NK-92 treated with Interleukin-12 subunit alpha and Interleukin-12 subunit beta, amount 100 ng/mL, for 24 hours (cell line): ENCODE data around the gene SIPA1.

Source experiments
- DNase-seq: peaks from one replicate; lab custom pipeline; 2025; lab: John Stamatoyannopoulos, UW

Gene SIPA1

DNA sequence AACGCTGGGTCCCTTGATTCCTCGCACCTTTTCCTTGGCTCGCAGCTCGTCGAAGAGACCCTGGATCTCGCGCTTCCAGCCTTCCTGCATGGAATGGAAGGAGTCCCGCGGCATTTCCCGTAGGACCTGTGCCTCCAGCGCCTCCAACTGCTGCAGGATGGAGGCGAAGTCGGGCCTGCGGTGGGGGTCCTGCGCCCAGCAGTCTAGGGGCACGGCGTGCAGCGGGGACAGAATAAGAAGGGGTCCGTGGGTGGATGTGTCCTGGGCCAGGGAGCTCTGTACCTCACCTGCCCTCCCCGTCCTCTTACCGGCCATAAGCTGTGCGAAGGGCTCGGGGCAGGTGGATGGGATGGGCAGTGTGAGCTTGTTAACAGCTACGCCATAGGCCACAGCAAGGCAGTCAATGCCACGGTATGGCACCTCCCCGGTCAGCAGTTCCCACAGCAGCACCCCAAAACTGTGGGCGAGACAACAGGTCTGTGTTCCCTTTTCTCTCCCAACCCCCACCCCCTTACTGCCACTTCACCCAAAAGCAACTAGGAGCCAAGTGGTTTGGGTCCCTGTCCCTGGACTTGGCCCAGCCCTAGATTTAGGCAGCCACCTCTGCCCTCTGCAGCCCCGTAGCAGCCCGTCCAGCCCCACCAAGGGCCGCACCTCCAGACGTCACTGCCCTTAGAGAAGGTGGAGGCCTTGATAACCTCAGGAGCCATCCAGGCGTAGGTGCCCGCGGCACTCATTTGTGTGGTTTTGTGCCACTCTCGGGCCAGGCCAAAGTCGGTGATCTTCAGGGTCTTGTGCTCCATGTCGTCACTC, 30.1 kb upstream of the SIPA1 start:
- no peak for DNase-seq

DNA sequence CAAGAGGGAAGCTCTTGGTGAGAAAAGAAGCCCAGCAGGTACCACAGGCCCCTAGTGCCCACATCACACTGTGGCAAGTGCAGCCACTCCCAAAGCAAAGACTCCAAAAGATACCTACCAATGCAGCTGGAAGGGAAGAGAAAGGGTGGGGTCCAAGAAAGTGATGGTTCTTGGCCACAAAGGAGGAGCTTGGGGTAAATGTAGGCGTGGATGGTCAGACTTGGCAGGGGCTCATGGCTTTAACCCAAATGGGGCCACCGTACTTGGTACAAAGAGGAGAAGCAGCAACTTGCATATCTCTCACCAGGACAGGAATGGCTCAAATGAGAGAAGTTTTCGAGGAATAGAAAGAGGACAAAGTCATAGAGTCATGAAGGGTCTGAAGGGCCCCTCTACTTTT, 28.7 kb upstream of the SIPA1 start:
- no peak for DNase-seq

- DNase-seq = no peak
These were observed 28.2 kb upstream of the SIPA1 start for GRCh38 chr11:65609665-65610064.

DNA sequence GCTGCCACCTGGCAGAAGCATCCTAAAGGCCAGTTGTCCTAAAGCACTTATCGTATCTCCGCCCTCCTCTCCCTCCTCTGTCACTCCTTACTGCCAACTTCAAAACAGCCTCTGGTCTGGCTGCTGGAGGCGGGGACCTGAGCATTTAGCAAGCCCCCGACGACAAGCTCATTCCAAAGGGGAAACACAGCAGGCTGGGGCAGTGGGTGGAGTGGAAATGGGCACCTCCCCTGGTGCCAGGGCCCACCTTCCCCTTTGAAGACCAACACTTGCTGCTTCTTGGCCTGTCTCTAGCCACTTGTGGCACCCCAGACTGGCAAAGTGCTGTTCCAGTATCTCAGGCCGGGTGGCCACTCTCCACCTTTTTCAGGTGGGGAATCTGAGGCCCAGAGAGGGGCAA, 27.5 kb upstream of the SIPA1 start:
- DNase-seq = no peak

GRCh38 chr11:65611028-65611757, 26.7 kb upstream of the SIPA1 start:
- DNase-seq = no peak

GRCh38 chr11:65611758-65612603, 25.9 kb upstream of the SIPA1 start:
- no peak for DNase-seq

DNA sequence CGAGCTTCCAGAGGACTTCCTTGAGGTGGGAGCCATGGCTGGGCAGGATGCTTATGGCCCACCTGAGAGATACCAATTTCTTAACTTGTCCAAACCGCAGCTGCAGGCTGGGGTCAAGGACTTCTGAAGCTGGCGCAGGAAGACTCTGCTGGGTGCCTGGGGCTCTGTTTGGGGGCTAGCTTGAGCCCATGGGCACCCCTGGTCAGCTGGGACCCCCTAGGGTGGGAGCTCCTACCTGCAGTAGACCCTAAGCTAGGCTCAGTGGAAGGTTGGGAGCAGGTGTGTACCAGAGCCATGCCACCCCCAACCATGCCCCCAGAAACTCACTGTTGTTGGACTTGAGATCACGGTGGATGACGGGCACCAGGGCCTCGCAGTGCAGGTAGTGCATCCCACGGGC, 25.2 kb upstream of the SIPA1 start:
- no peak for DNase-seq

- no peak for DNase-seq
These were observed 24.6 kb upstream of the SIPA1 start for GRCh38 chr11:65613091-65613928.

DNA sequence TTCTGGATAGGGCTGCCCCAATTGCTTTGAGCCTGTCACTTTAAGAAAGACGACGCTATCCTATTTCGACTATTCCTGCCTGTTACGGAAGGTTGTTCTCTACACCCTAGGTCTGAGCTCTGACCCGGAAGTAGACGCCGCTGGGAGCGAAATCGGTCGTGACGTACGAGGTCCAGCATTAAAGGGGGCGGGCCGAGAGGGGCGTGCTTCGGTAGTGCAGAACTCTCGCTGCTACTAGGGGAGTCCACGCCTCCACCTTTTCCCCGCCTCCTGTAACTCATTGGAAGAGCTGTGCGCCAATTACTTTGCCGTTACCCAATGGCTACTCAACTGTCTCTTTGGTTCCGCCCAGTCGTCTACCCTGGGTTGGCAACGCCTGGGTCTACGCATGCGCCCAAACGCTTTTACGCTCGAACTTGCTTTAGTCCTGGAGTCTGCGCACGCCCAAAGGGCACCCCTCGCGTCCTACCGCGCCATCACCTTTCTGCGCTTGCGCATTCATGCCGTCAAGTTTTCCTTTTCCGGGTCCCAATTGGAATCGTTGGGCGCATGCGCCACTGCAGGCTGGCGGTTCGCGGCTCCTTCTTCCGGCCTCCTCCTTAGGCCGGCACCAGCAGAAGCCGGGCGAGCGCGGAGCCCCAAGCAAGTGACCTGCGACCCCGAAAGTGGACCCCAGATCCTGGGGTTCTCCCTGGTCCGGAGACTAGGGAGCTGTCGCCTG, 22.5 kb upstream of the SIPA1 start, which contains the start of gene PCNX3:
TSS of gene PCNX3 (plus strand) at position 548 of the 721 bp plus-strand sequence. CDS start 536 bp downstream, outside the sequence.
- peak; percentile 100 for DNase-seq

DNA sequence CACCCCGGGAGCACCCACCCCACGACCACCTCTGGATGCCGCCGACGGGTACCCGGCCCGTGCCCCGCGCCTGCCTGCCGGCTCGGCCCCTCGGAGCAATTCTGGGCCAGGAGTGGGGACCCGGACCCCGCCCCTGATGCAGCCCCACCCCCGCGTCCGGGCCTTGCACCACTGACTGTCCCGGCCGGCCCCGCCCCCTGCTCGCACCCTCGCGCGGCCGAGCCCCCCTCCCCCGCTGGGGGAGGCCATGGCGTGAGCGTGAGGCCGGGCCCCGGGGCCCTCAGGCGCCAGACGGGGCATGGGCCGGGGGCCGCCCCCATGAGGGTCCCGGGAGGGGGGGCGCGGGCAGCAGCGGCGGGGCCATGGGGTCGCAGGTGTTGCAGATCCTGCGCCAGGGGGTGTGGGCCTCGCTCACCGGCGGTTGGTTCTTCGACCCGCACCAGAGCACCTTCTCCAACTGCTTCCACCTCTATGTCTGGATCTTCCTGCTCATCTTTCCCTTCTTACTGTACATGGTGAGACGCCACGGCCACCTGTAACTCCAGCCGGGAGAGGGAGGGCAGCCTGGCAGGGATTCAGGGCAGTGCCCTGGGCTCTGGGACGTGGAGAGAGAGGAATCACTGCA, 21.8 kb upstream of the SIPA1 start:
- peak; percentile 85 for DNase-seq

DNA sequence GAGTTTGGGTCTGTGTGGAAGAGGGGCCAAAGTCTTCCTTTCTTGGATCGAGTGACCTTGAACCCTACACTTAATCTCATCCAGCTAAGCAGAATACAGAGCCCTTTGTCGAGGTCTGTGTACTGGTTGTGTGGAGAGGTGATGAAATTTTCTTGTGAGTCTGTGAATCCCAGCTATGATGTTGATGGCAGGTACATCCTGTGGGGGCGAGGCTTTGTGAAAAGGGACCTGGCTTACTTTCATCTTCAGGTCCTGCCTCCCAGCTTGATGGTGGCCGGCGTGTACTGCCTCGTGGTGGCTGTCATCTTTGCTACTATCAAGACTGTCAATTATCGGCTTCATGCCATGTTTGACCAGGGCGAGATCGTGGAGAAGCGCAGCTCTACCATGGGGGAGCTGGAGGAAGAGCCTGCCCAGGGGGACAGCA, 21.3 kb upstream of the SIPA1 start:
- DNase-seq = peak; percentile 25

DNA sequence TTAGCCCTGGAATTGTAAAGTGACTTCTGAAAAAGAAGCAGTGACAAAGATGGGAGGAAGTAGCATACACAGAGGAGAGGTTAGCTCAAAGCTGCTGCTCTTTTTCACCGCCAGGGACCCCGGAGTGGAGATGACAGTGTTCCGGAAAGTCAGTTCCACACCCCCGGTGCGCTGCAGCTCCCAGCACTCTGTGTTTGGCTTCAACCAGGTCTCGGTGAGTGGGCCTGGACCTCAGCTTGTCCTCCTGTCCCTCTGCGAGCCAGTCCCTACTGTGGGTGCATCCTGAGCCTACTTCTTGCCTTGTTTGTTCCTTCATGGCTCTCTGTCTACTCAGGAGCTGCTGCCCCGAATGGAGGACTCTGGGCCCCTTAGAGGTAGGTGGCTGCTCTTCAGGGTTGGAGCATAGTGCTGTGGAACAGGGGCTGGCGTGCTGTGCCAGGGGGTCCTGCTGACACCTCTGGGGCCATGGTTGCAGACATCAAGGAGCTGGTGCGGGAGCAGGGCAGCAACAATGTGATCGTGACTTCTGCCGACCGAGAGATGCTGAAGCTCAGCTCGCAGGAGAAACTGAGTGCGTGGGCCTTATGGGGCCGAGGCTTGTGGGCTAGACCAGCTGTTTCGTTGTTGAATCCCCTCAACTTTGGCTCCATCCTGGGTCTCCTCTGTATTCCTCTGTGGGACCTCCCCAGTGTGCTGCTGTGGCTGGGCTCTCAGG, 20.6 kb upstream of the SIPA1 start:
- no peak for DNase-seq

GRCh38 chr11:65617990-65618751, 19.7 kb upstream of the SIPA1 start:
- DNase-seq = no peak

DNA sequence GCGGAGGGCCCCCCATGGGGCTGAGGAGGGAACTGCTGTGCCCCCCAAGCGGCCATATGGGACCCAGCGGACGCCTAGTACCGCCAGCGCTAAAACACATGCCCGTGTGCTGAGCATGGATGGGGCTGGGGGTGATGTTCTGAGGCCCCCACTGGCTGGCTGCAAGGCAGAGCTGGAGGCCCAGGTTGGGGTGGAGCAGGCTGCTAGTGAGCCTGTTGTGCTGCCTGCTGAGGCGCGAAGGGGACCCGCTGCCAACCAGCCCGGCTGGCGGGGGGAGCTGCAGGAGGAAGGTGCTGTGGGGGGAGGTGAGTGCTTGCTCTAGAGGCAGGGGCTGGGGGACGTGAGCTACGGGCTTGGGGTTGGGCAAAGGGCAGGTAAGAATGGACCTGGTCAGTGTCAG, 19.1 kb upstream of the SIPA1 start:
- no peak for DNase-seq

GRCh38 chr11:65619281-65619928, 18.5 kb upstream of the SIPA1 start:
- DNase-seq = no peak

- no peak for DNase-seq
These were observed 17.2 kb upstream of the SIPA1 start for GRCh38 chr11:65620666-65621065.

DNA sequence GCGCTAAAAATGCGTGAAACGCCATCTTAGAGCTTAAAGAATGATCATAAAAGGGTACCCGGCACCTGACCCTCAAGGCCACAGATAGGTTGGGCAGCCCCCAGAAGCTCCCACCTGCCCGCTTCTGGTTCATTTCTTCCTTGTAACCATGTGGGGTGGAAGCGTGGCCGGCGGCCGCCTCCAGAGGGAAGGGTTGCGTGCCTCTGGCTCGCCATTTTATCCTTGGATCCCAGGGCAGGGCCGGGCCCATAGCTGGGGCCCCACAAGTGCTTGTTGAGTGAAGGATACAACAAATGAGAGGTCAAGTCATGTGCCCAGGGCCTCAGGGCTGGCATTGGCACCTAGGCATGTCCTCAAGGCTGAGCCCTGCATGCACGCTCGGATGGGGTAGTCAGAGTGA, 16.4 kb upstream of the SIPA1 start:
- no peak for DNase-seq

DNA sequence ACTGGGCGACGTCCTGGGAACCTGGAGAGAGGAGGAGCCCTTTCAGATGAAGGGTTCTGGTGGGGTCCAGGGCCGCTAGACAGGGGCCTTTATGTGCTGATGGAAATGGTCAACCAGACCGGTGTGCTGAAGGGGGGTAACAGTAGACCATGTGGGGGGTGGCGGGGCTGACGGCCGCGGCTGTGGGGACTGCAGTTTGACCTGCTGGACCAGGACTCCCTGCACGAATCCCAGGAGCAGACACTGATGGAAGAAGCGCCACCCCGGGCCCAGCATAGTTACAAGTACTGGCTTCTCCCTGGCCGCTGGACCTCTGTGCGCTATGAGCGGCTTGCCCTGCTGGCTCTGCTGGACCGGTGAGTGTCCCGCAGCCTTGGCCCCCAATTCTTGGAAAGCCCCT, 15.9 kb upstream of the SIPA1 start:
- DNase-seq = no peak
